CD4-positive, alpha-beta memory T cell (primary cell): Measurements from ENCODE around the gene CNIH4. TPM values are rescaled to one million over a fixed set of nuclear protein-coding genes. Genes with fewer than 3 reads are reported as not detected.

ENCODE experiments used
- CTCF ChIA-PET: fragments of 350-600 bp; sonication (Branson Sonifier 250); formaldehyde crosslinking; loops from one replicate; lab custom pipeline; 2021; ENCODE audit warnings: inconsistent platforms; ENCODE audit not compliant: partially characterized antibody; lab: Charles Lee
- POLR2A ChIA-PET: fragments of 350-600 bp; sonication (Branson Sonifier 250); formaldehyde crosslinking; loops from one replicate; lab custom pipeline; 2021; ENCODE audit not compliant: partially characterized antibody; lab: Charles Lee
- DNase-seq, 5 donors: peaks; one replicate each; pipeline versions ENCODE4 v3.0.0 to v3.0.0-alpha.2; 2020 to 2022; ENCODE audit warnings: mixed read lengths in 1 of 5
- H3K27ac ChIP-seq: one replicate; pipeline ENCODE4 v1.7.0; 2013; ENCODE audit warnings: low read depth, low read length
- H3K27me3 ChIP-seq: 2 replicates; pipeline ENCODE4 v1.7.0; 2013; ENCODE audit warnings: mild to moderate bottlenecking, low read length, moderate library complexity; ENCODE audit not compliant: insufficient read depth
- H3K36me3 ChIP-seq: 2 replicates; pipeline ENCODE4 v1.7.0; 2013; ENCODE audit warnings: mild to moderate bottlenecking, low read length, moderate library complexity; ENCODE audit not compliant: insufficient read depth
- H3K4me1 ChIP-seq: 2 replicates; pipeline ENCODE4 v1.7.0; 2013; ENCODE audit warnings: mild to moderate bottlenecking, low read length, moderate library complexity; ENCODE audit not compliant: insufficient read depth
- H3K4me3 ChIP-seq, 2 donors: one replicate each; pipeline ENCODE4 v1.7.0; 2013; ENCODE audit warnings: low read length in 2 of 2, mild to moderate bottlenecking in 1 of 2
- H3K9me3 ChIP-seq, 2 donors: one replicate each; pipeline ENCODE4 v1.7.0; 2013; ENCODE audit warnings: low read length in 2 of 2, control low read depth in 1 of 2; ENCODE audit not compliant: control insufficient read depth in 1 of 2
- H3K27ac Mint-ChIP-seq, 7 donors: one replicate each; pipeline ENCODE4 v1.8.0; 2020 to 2021; ENCODE audit warnings: mixed read lengths in 7 of 7, mild to moderate bottlenecking in 6 of 7, inconsistent platforms in 3 of 7, moderate library complexity in 3 of 7
- H3K27me3 Mint-ChIP-seq, 2 donors: one replicate each; pipeline ENCODE4 v1.8.0; 2020 to 2021; ENCODE audit warnings: mixed read lengths in 2 of 2
- H3K36me3 Mint-ChIP-seq, 2 donors: one replicate each; pipeline ENCODE4 v1.8.0; 2020 to 2021; ENCODE audit warnings: mixed read lengths in 2 of 2, inconsistent platforms in 1 of 2, mild to moderate bottlenecking in 1 of 2
- H3K4me1 Mint-ChIP-seq, 4 donors: one replicate each; pipeline ENCODE4 v1.8.0; 2020 to 2021; ENCODE audit warnings: mixed read lengths in 4 of 4, mild to moderate bottlenecking in 1 of 4
- H3K4me3 Mint-ChIP-seq, 8 donors: one replicate each; pipeline ENCODE4 v1.8.0; 2020 to 2021; ENCODE audit warnings: mixed read lengths in 8 of 8, mild to moderate bottlenecking in 7 of 8, moderate library complexity in 6 of 8, inconsistent platforms in 3 of 8
- H3K9me3 Mint-ChIP-seq, 8 donors: one replicate each; pipeline ENCODE4 v1.8.0; 2020 to 2021; ENCODE audit warnings: mixed read lengths in 8 of 8, mild to moderate bottlenecking in 5 of 8, inconsistent platforms in 3 of 8, moderate library complexity in 1 of 8
- intact Hi-C: fragments of 100-400 bp; cut with micrococcal nuclease; formaldehyde crosslinking; loops from one replicate; pipeline ENCODE4 v1.15.1; 2023
- polyA plus RNA-seq, 2 donors: library from polyadenylated mRNA; unstranded; fragments of 300-500 nt; fragmentation: Illumina TruSeq; gene quantifications; one replicate each; pipeline ENCODE4 v1.2.3, GENCODE V29; 2021
- total RNA-seq, 2 experiments: library from RNA; stranded (reverse); gene quantifications; one replicate each; pipeline ENCODE4 v1.2.3, GENCODE V29; 2021

The CNIH4 gene
- total and polyA plus RNA-seq, 4 experiments from 2014 or later, result 45.5 to 75.6 (median 56.8) TPM

DNA sequence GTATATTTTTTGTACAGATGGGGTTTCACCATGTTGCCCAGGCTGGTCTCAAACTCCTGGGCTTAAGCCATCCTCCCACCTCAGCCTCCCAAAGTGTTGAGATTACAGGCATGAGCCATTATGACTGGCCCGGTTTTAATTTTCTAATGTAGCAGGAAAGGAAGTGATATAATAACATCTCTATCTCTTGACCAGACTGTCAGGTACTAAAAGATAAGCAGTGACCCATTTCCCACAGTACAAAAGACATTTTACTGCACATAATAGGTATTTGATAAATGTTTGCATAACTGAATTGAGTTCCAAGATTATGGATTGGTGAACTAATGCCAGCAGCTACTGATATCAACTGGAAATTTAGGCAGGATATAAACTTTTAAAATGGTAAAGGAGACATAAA, 30.7 kb upstream of the CNIH4 start:
- H3K36me3 Mint-ChIP-seq, result peaks cover 12 to 32% of the 10 kb centered on the region in 2 donors
- peaks cover 0 to 4% (median 0%) of the 10 kb centered on the region in 8 donors for H3K9me3 Mint-ChIP-seq
- DNase-seq, result no peak
- no peak overlapping the region for H3K4me3 Mint-ChIP-seq
- POLR2A ChIA-PET, result interaction anchor here (0.6 kb wide), 1 partner anchor 83 kb away, joined by 3 read pairs; no protein-coding TSS in a partner anchor
- H3K9me3 ChIP-seq, result no peaks in the 10 kb centered on the region
- CTCF ChIA-PET, result interaction anchor here (0.9 kb wide), 1 partner anchor 15 kb away, joined by 3 read pairs; no protein-coding TSS in a partner anchor
- no peak overlapping the region for H3K4me3 ChIP-seq
- no peak overlapping the region for H3K27ac Mint-ChIP-seq
- no peak overlapping the region for H3K27ac ChIP-seq
- H3K27me3 ChIP-seq, result no peaks in the 10 kb centered on the region
- H3K4me1 Mint-ChIP-seq, result peaks cover 33 to 70% (median 47%) of the 10 kb centered on the region in 4 donors
- intact Hi-C loops, result no loop called here
- peaks cover 39% of the 10 kb centered on the region for H3K4me1 ChIP-seq
- H3K27me3 Mint-ChIP-seq, result no peaks in the 10 kb centered on the region
- no peaks in the 10 kb centered on the region for H3K36me3 ChIP-seq

GRCh38 chr1:224328644-224329043, 28.0 kb upstream of the CNIH4 start:
- ChIA-PET CTCF (no interaction called here), POLR2A (interaction anchor here (0.5 to 2.1 kb wide), 2 partner anchors 29 to 66 kb away, joined by 3 to 15 read pairs; partner anchors contain the start of gene CNIH4)
- peaks cover 4 to 22% of the 10 kb centered on the region in 2 donors for H3K36me3 Mint-ChIP-seq
- no peak overlapping the region for H3K27ac ChIP-seq
- intact Hi-C loops, result no loop called here
- H3K27me3 ChIP-seq, result no peaks in the 10 kb centered on the region
- H3K9me3 ChIP-seq, result no peaks in the 10 kb centered on the region
- peak overlapping the region in 6 of 7 donors; percentile 9 to 95 (median 62) for H3K27ac Mint-ChIP-seq
- no peak overlapping the region for H3K4me3 ChIP-seq
- H3K9me3 Mint-ChIP-seq, result peaks cover 0 to 4% (median 0%) of the 10 kb centered on the region in 8 donors
- H3K4me1 ChIP-seq, result peaks cover 48% of the 10 kb centered on the region
- no peak for DNase-seq
- no peaks in the 10 kb centered on the region for H3K27me3 Mint-ChIP-seq
- no peaks in the 10 kb centered on the region for H3K36me3 ChIP-seq
- peak overlapping the region; percentile 34 to 98 (median 78) for H3K4me3 Mint-ChIP-seq
- H3K4me1 Mint-ChIP-seq, result peaks cover 32 to 61% (median 43%) of the 10 kb centered on the region in 4 donors

DNA sequence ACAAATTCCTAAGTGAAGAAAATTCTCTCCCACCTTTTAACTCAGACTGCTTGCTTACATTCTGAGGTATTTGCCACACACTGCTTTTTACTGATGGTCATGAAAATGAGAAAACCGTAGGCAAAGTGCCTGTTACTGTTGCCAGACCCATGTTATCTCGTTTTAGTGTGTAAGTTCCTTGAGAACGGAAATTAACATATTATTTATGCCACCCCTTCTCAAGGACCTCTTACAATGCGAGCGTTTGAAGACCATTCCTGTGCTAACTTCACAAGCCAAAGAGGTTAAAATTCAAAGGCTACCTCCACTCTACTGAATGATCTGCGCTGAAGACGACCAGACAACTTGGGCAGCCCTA, 27.2 kb upstream of the CNIH4 start:
- Mint-ChIP-seq H3K4me1 (peaks cover 33 to 63% (median 44%) of the 10 kb centered on the region in 4 donors), H3K27ac (peak overlapping the region; percentile 95 to 99 (median 99)), H3K4me3 (peak overlapping the region; percentile 91 to 99 (median 98)), H3K36me3 (peaks cover 0 to 17% of the 10 kb centered on the region in 2 donors), H3K9me3 (peaks cover 0 to 5% (median 0%) of the 10 kb centered on the region in 8 donors), H3K27me3 (no peaks in the 10 kb centered on the region)
- H3K36me3 ChIP-seq, result no peaks in the 10 kb centered on the region
- DNase-seq, result no peak
- intact Hi-C loops, result no loop called here
- H3K4me3 ChIP-seq, result peak overlapping the region; percentile 85 to 99
- no peaks in the 10 kb centered on the region for H3K9me3 ChIP-seq
- H3K27ac ChIP-seq, result peak overlapping the region; percentile 75
- peaks cover 49% of the 10 kb centered on the region for H3K4me1 ChIP-seq
- no peaks in the 10 kb centered on the region for H3K27me3 ChIP-seq
- POLR2A ChIA-PET, result interaction anchor here (0.6 to 2.1 kb wide), 16 partner anchors 9 to 214 kb away, joined by 3 to 22 read pairs (median 3); partner anchors contain the start of genes CNIH4, DEGS1, FBXO28 and WDR26
- CTCF ChIA-PET, result interaction anchor here (0.7 to 1.4 kb wide), 4 partner anchors 162 to 215 kb away, joined by 3 to 8 read pairs (median 3); partner anchors contain the start of gene FBXO28

- peaks cover 31 to 59% (median 43%) of the 10 kb centered on the region in 4 donors for H3K4me1 Mint-ChIP-seq
Observed at GRCh38 chr1:224329842-224330753, 26.6 kb upstream of the CNIH4 start, which contains the start of gene NVL. TSS of gene NVL (minus strand) at chr1:224330172. CDS start at chr1:224330127, 45 bp downstream.

GRCh38 chr1:224331326-224331725, 25.4 kb upstream of the CNIH4 start:
- Mint-ChIP-seq H3K4me3 (peak overlapping the region; percentile 7 to 99 (median 64)), H3K27me3 (no peaks in the 10 kb centered on the region), H3K4me1 (peaks cover 29 to 59% (median 43%) of the 10 kb centered on the region in 4 donors), H3K9me3 (peaks cover 0 to 5% (median 0%) of the 10 kb centered on the region in 8 donors), H3K36me3 (peaks cover 0 to 11% of the 10 kb centered on the region in 2 donors), H3K27ac (peak overlapping the region in 4 of 7 donors; percentile 16 to 99 (median 96))
- Histone ChIP-seq H3K4me1 (peaks cover 42% of the 10 kb centered on the region), H3K4me3 (no peak overlapping the region), H3K27me3 (no peaks in the 10 kb centered on the region), H3K27ac (no peak overlapping the region), H3K36me3 (no peaks in the 10 kb centered on the region), H3K9me3 (no peaks in the 10 kb centered on the region)
- ChIA-PET POLR2A (interaction anchor here (0.8 to 1.0 kb wide), 3 partner anchors 161 to 217 kb away, joined by 3 to 4 read pairs (median 4); partner anchors contain the start of gene FBXO28), CTCF (interaction anchor here (0.7 to 1.0 kb wide), 4 partner anchors 37 to 215 kb away, joined by 3 to 5 read pairs (median 4); no protein-coding TSS in a partner anchor)
- intact Hi-C loops, result loop anchor here (2.0 to 5.0 kb wide), 4 partner anchors 55 to 634 kb away; no protein-coding TSS in a partner anchor
- no peak for DNase-seq

More at GRCh38 chr1:224329842-224330753, 26.6 kb upstream of the CNIH4 start, which contains the start of gene NVL:
- H3K4me1 ChIP-seq, result peaks cover 49% of the 10 kb centered on the region
- no peaks in the 10 kb centered on the region for H3K27me3 Mint-ChIP-seq
- ChIA-PET CTCF (interaction anchor here (0.7 to 1.4 kb wide), 4 partner anchors 163 to 216 kb away, joined by 3 to 8 read pairs (median 3); partner anchors contain the start of gene FBXO28), POLR2A (interaction anchor here (0.6 to 2.1 kb wide), 18 partner anchors 10 to 215 kb away, joined by 3 to 22 read pairs (median 3); partner anchors contain the start of genes CNIH4, DEGS1, FBXO28 and WDR26)
- peaks cover 0 to 5% (median 0%) of the 10 kb centered on the region in 8 donors for H3K9me3 Mint-ChIP-seq
- peak within 1 kb of the TSS; percentile 75 for H3K27ac ChIP-seq
- DNase-seq, result peak; percentile 82 to 85 (median 84)
- peak within 1 kb of the TSS; percentile 95 to 99 (median 99) for H3K27ac Mint-ChIP-seq
- H3K27me3 ChIP-seq, result no peaks in the 10 kb centered on the region
- H3K4me3 Mint-ChIP-seq, result peak within 1 kb of the TSS; percentile 91 to 99 (median 98)
- H3K36me3 ChIP-seq, result no peaks in the 10 kb centered on the region
- H3K9me3 ChIP-seq, result no peaks in the 10 kb centered on the region
- peak within 1 kb of the TSS; percentile 85 to 99 for H3K4me3 ChIP-seq
- H3K36me3 Mint-ChIP-seq, result peaks cover 0 to 14% of the 10 kb centered on the region in 2 donors
- intact Hi-C loops, result loop anchor here (1.0 to 5.0 kb wide), 7 partner anchors 26 to 633 kb away; partner anchors contain the start of gene CNIH4

DNA sequence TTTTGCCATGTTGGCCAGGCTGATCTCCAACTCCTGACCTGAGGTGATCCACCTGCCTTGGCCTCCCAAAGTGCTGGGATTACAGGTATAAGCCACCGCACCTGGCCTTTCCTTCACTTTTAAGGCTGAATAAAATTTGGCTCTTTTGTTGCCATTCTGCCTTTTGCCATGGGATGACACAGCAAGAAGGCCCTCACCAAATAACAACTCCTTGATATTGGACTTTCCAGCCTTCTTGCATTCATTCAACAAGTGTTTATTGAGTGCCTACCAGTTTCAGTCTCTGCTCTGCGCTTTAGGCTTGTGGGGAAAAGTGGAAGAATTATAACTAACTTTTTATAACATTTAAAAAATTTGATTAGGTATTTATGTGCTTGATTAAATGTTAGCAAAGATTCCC, 24.9 kb upstream of the CNIH4 start:
- intact Hi-C loops, result loop anchor here (2.0 to 5.0 kb wide), 5 partner anchors 55 to 635 kb away; no protein-coding TSS in a partner anchor
- Mint-ChIP-seq H3K4me3 (no peak overlapping the region), H3K36me3 (peaks cover 0 to 11% of the 10 kb centered on the region in 2 donors), H3K4me1 (peaks cover 29 to 57% (median 43%) of the 10 kb centered on the region in 4 donors), H3K27ac (peak overlapping the region in 1 of 7 donors; percentile 95), H3K9me3 (peaks cover 0 to 5% (median 0%) of the 10 kb centered on the region in 8 donors), H3K27me3 (no peaks in the 10 kb centered on the region)
- Histone ChIP-seq H3K4me1 (peaks cover 42% of the 10 kb centered on the region), H3K27me3 (no peaks in the 10 kb centered on the region), H3K36me3 (no peaks in the 10 kb centered on the region), H3K9me3 (no peaks in the 10 kb centered on the region), H3K4me3 (no peak overlapping the region), H3K27ac (no peak overlapping the region)
- CTCF ChIA-PET, result interaction anchor here (0.8 to 4.0 kb wide), 4 partner anchors 43 to 216 kb away, joined by 3 to 26 read pairs (median 4); no protein-coding TSS in a partner anchor
- POLR2A ChIA-PET, result interaction anchor here (0.8 to 1.3 kb wide), 4 partner anchors 161 to 520 kb away, joined by 3 to 4 read pairs (median 4); partner anchors contain the start of gene FBXO28
- no peak for DNase-seq
